GM23248 (cell line): ENCODE data around the gene HPX.

ENCODE experiments used
- EZH2 ChIP-seq: fragments of 200-600 bp; sonication (generic); IDR thresholded peaks from 2 replicates; pipeline ENCODE4 v1.6.1; 2018; ENCODE audit warnings: antibody characterized with exemption, mild to moderate bottlenecking; ENCODE audit not compliant: insufficient read depth, poor library complexity, severe bottlenecking
- EZH2phosphoT487 ChIP-seq: fragments of 200-600 bp; sonication (generic); IDR thresholded peaks from 2 replicates; pipeline ENCODE4 v1.6.1; 2018; ENCODE audit warnings: antibody characterized with exemption, moderate library complexity, mild to moderate bottlenecking, low read depth; ENCODE audit not compliant: insufficient read depth

GRCh38 chr11:6395470-6396060 is 45.2 kb downstream of the HPX start:
- TF ChIP-seq EZH2phosphoT487 (no peak), EZH2 (no peak)
